ENCODE measurements around the gene CACNA2D3.
"Not testable (repeated sequence)": the region's sequence is repeated elsewhere in the genome, so short reads cannot be mapped to it uniquely, and the experiment has no call there.

CACNA2D3 gene

GRCh38 chr3:55064164-55064563 lies 941.8 kb downstream of the CACNA2D3 start:
- no peak for DNase-seq

GRCh38 chr3:55065331-55065730 lies 943.0 kb downstream of the CACNA2D3 start:
- DNase-seq = no peak

GRCh38 chr3:55066551-55067047 lies 944.2 kb downstream of the CACNA2D3 start:
- DNase-seq = no peak

- no peak for DNase-seq
Observed at GRCh38 chr3:55069950-55070349, 947.6 kb downstream of the CACNA2D3 start.

- no peak for DNase-seq
Observed at GRCh38 chr3:55074796-55075195, 952.4 kb downstream of the CACNA2D3 start.

- no peak for DNase-seq
Observed at GRCh38 chr3:55075846-55076245, 953.5 kb downstream of the CACNA2D3 start.

GRCh38 chr3:55077726-55078125 lies 955.4 kb downstream of the CACNA2D3 start:
- no peak for DNase-seq

GRCh38 chr3:55078876-55079275 lies 956.5 kb downstream of the CACNA2D3 start:
- no peak for DNase-seq

- DNase-seq = no peak
Observed at GRCh38 chr3:55085231-55085630, 962.9 kb downstream of the CACNA2D3 start.

GRCh38 chr3:55089211-55089610 lies 966.9 kb downstream of the CACNA2D3 start:
- no peak for DNase-seq

GRCh38 chr3:55090291-55090690 lies 967.9 kb downstream of the CACNA2D3 start:
- no peak for DNase-seq

- DNase-seq = no peak
Observed at GRCh38 chr3:55090746-55091145, 968.4 kb downstream of the CACNA2D3 start.

- DNase-seq = no peak
Observed at GRCh38 chr3:55091381-55092225, 969.3 kb downstream of the CACNA2D3 start.

GRCh38 chr3:55094676-55095075 lies 972.3 kb downstream of the CACNA2D3 start:
- no peak for DNase-seq

GRCh38 chr3:55097441-55097840 lies 975.1 kb downstream of the CACNA2D3 start:
- DNase-seq = no peak

GRCh38 chr3:55105647-55106046 lies 983.3 kb downstream of the CACNA2D3 start:
- no peak for DNase-seq

GRCh38 chr3:55107187-55107586 lies 984.8 kb downstream of the CACNA2D3 start:
- DNase-seq = no peak

- DNase-seq = not testable (repeated sequence)
Observed at GRCh38 chr3:55111906-55112305, 989.6 kb downstream of the CACNA2D3 start.

- DNase-seq = no peak
Observed at GRCh38 chr3:55118451-55118850, 996.1 kb downstream of the CACNA2D3 start.

GRCh38 chr3:55119268-55119667 lies 996.9 kb downstream of the CACNA2D3 start:
- DNase-seq = no peak

- no peak for DNase-seq
Observed at GRCh38 chr3:55122312-55122711, 1000.0 kb downstream of the CACNA2D3 start.

All from SIG-M5 (cell line).